Endothelial cell of umbilical vein (primary cell): ENCODE results near the gene XAGE5. TPM values are rescaled to one million over a fixed set of nuclear protein-coding genes. Genes with fewer than 3 reads are reported as not detected.
"Not testable (repeated sequence)": the region's sequence is repeated elsewhere in the genome, so short reads cannot be mapped to it uniquely, and the experiment has no call there.

Experiments used
- BruUV-seq: library from RNA; stranded (reverse); fragments of 400-500 nt; replicated peaks from 2 replicates; lab custom pipeline; 2021; lab: Mats Ljungman, UMichigan
- CTCF ChIA-PET: fragments of 300-600, 350-600 bp; sonication (Branson Sonifier 250); formaldehyde crosslinking; loops from one replicate; lab custom pipeline; 2021; ENCODE audit warnings: antibody characterized with exemption, inconsistent platforms; lab: Charles Lee
- POLR2A ChIA-PET: fragments of 300-600, 350-600 bp; sonication (Branson Sonifier 250); formaldehyde crosslinking; loops from one replicate; lab custom pipeline; 2021; ENCODE audit warnings: antibody characterized with exemption, inconsistent platforms; lab: Charles Lee
- DNase-seq: peaks from one replicate; pipeline ENCODE4 v3.0.0-alpha.2; 2011; ENCODE audit warnings: low read depth, low spot score
- FAIRE-seq: peaks from 2 replicates; lab custom pipeline; 2011; peaks lifted over from hg19 to GRCh38; lab: Jason Lieb, UNC
- H2AFZ ChIP-seq: 2 replicates; pipeline ENCODE4 v1.6.0; 2012; ENCODE audit warnings: low read depth, low read length, control low read depth, inconsistent platforms
- H3K27ac ChIP-seq: 2 replicates; pipeline ENCODE4 v1.5.1; 2011; ENCODE audit warnings: low read depth, mild to moderate bottlenecking, control low read depth, low read length, moderate library complexity; ENCODE audit not compliant: insufficient read depth
- H3K27me3 ChIP-seq, 2 experiments: 2 replicates each; pipeline versions ENCODE4 v1.6.0 to v1.6.1; 2011; ENCODE audit warnings: low read length in 2 of 2, mixed read lengths in 1 of 2; ENCODE audit not compliant: control insufficient read depth in 2 of 2, insufficient read depth in 2 of 2
- H3K36me3 ChIP-seq, 2 experiments: 2 replicates in 1 of 2; 3 replicates in 1 of 2; pipeline ENCODE4 v1.5.1; 2011; ENCODE audit warnings: low read length in 2 of 2, mild to moderate bottlenecking in 1 of 2, moderate library complexity in 1 of 2; ENCODE audit not compliant: control insufficient read depth in 2 of 2, insufficient read depth in 2 of 2; ENCODE audit errors: extremely low read depth in 1 of 2
- H3K4me1 ChIP-seq: 3 replicates; pipeline ENCODE4 v1.5.1; 2011; ENCODE audit warnings: mild to moderate bottlenecking, low read length; ENCODE audit not compliant: control insufficient read depth, insufficient read depth; ENCODE audit errors: extremely low read depth
- H3K4me2 ChIP-seq: 2 replicates; pipeline ENCODE4 v1.6.1; 2011; ENCODE audit warnings: low read length, control low read depth, mixed read lengths; ENCODE audit not compliant: insufficient read depth
- H3K4me3 ChIP-seq, 3 experiments: fragments of 200-600 bp in 1 of 3; sonication (generic), shearing (Covaris generic) in 1 of 3; replicated peaks in 1 of 3; 2 replicates each; pipeline ENCODE4 v1.5.1; 2011 to 2016; ENCODE audit warnings: control low read depth in 3 of 3, low read length in 3 of 3, mild to moderate bottlenecking in 2 of 3, inconsistent platforms in 1 of 3, low read depth in 1 of 3, moderate library complexity in 1 of 3; ENCODE audit not compliant: insufficient read depth in 1 of 3
- H3K79me2 ChIP-seq: 2 replicates; pipeline ENCODE4 v1.6.0; 2012; ENCODE audit warnings: low read length, inconsistent platforms; ENCODE audit not compliant: control insufficient read depth, insufficient read depth
- H3K9ac ChIP-seq: replicated peaks from 2 replicates; pipeline ENCODE3; 2011; ENCODE audit warnings: low read length, control low read depth; ENCODE audit not compliant: insufficient read depth; ENCODE audit errors: extremely low read depth
- H3K9me1 ChIP-seq: replicated peaks from 3 replicates; pipeline ENCODE4 v1.6.0; 2011; ENCODE audit warnings: mild to moderate bottlenecking, low read length; ENCODE audit not compliant: control insufficient read depth, insufficient read depth; ENCODE audit errors: extremely low read depth
- H3K9me3 ChIP-seq: replicated peaks from 2 replicates; pipeline ENCODE4 v1.5.1; 2012; ENCODE audit warnings: low read length, inconsistent platforms; ENCODE audit not compliant: control insufficient read depth, insufficient read depth
- H4K20me1 ChIP-seq: replicated peaks from 2 replicates; pipeline ENCODE3; 2011; ENCODE audit warnings: mild to moderate bottlenecking, low read length; ENCODE audit not compliant: control insufficient read depth, insufficient read depth; ENCODE audit errors: extremely low read depth
- dilution Hi-C: fragments of 300-500 bp; cut with MboI; formaldehyde crosslinking; loops from one replicate; pipeline ENCODE4 v1.15.0; 2019; ENCODE audit warnings: low sequenced_read_pairs; ENCODE audit not compliant: extremely low pct_ligation_motif_present
- intact Hi-C: fragments of 100-400 bp; cut with micrococcal nuclease; formaldehyde crosslinking; loops from one replicate; pipeline ENCODE4 v1.10.0; 2022
- polyA plus RNA-seq, 4 experiments: library from polyadenylated mRNA; depleted of rRNA in 3 of 4; stranded (reverse) in 3 of 4; unstranded in 1 of 4; fragments of >200 nt; gene quantifications; 2 replicates each; pipeline versions ENCODE4 v1.2.1 to v1.2.3, GENCODE V29; 2011 to 2012; ENCODE audit warnings: missing spikeins in 1 of 4
- total RNA-seq: library from RNA; stranded (reverse); gene quantifications from 2 replicates; pipeline ENCODE4 v1.2.3, GENCODE V29; 2021

The XAGE5 gene
- total and polyA plus RNA-seq, 2 donors (not counting 3 experiments of a cell fraction or from before 2014, with no cell fraction given): not detected

- dilution Hi-C loops, H3K36me3 ChIP-seq, H3K79me2 ChIP-seq, H3K9me3 ChIP-seq, FAIRE-seq, H3K27me3 ChIP-seq, H2AFZ ChIP-seq, H3K9ac ChIP-seq, H3K9me1 ChIP-seq, H4K20me1 ChIP-seq, POLR2A ChIA-PET, intact Hi-C loops, H3K4me3 ChIP-seq, DNase-seq, CTCF ChIA-PET, BruUV-seq, H3K4me2 ChIP-seq, H3K27ac ChIP-seq, H3K4me1 ChIP-seq: not testable (repeated sequence)
Measured at GRCh38 chrX:52773504-52773903, 37.6 kb upstream of the XAGE5 start.

- H3K27me3 ChIP-seq, FAIRE-seq, H3K9me1 ChIP-seq, H3K9ac ChIP-seq, H3K4me2 ChIP-seq, H2AFZ ChIP-seq, dilution Hi-C loops, H3K4me1 ChIP-seq, H3K9me3 ChIP-seq, BruUV-seq, H3K79me2 ChIP-seq, H3K36me3 ChIP-seq, CTCF ChIA-PET, POLR2A ChIA-PET, H3K27ac ChIP-seq, DNase-seq, H3K4me3 ChIP-seq, H4K20me1 ChIP-seq, intact Hi-C loops: not testable (repeated sequence)
Measured at GRCh38 chrX:52797327-52797726, 13.8 kb upstream of the XAGE5 start, which contains the start of gene SPANXN5. SPANXN5 (minus strand) TSS chrX:52797427; CDS start chrX:52797348, 79 bp downstream.

GRCh38 chrX:52804876-52805275, 6.2 kb upstream of the XAGE5 start:
- POLR2A ChIA-PET, dilution Hi-C loops, H3K27ac ChIP-seq, H3K9me3 ChIP-seq, H3K36me3 ChIP-seq, H3K79me2 ChIP-seq, intact Hi-C loops, H2AFZ ChIP-seq, BruUV-seq, FAIRE-seq, H4K20me1 ChIP-seq, H3K9ac ChIP-seq, H3K9me1 ChIP-seq, H3K4me2 ChIP-seq, DNase-seq, H3K27me3 ChIP-seq, H3K4me1 ChIP-seq, H3K4me3 ChIP-seq, CTCF ChIA-PET: not testable (repeated sequence)
